A549 (cell line): ENCODE data around the gene PDE6D.

Experiments used
- CTCF ChIP-seq: fragments of >200 bp; sonication (Bioruptor Twin); formaldehyde crosslinking; IDR thresholded peaks from 3 replicates; pipeline ENCODE4 v1.5.1; 2016
- FOSL2 ChIP-seq, 2 experiments: fragments of 450-650 bp in 1 of 2; fragments of >200 bp in 1 of 2; sonication (Bioruptor Twin) in 1 of 2; formaldehyde crosslinking; IDR thresholded peaks; 2 replicates each; pipeline versions ENCODE4 v1.5.0 to v1.6.1; 2016 to 2020; ENCODE audit warnings: mild to moderate bottlenecking in 1 of 2, moderate library complexity in 1 of 2
- JUN ChIP-seq, 2 experiments: fragments of >200 bp; sonication (Bioruptor Twin); formaldehyde crosslinking; IDR thresholded peaks; 2 replicates in 1 of 2; 3 replicates in 1 of 2; pipeline ENCODE4 v1.6.1; 2016 to 2017
- JUNB ChIP-seq: fragments of >200 bp; sonication (Bioruptor Twin); formaldehyde crosslinking; IDR thresholded peaks from 2 replicates; pipeline ENCODE4 v1.6.1; 2016
- KDM5A ChIP-seq: fragments of 200-600 bp; sonication (generic); IDR thresholded peaks from 2 replicates; pipeline ENCODE4 v1.6.1; 2016; ENCODE audit warnings: antibody characterized with exemption, mild to moderate bottlenecking
- POLR2A ChIP-seq: IDR thresholded peaks from 2 replicates; pipeline ENCODE4 v1.6.1; 2012; ENCODE audit warnings: mild to moderate bottlenecking, low read length
- RAD21 ChIP-seq, 2 experiments: fragments of >200 bp in 1 of 2; sonication (Bioruptor Twin) in 1 of 2; formaldehyde crosslinking in 1 of 2; IDR thresholded peaks in 1 of 2; conservative IDR thresholded peaks in 1 of 2; 2 replicates in 1 of 2; 3 replicates in 1 of 2; pipeline ENCODE4 v1.6.1; 2012 to 2018; ENCODE audit warnings: inconsistent platforms in 1 of 2
- SMC3 ChIP-seq: fragments of >200 bp; sonication (Bioruptor Twin); formaldehyde crosslinking; IDR thresholded peaks from 3 replicates; pipeline ENCODE4 v1.6.1; 2018; ENCODE audit warnings: inconsistent platforms

- TF ChIP-seq SMC3 (no peak), KDM5A (no peak), RAD21 (conservative IDR thresholded peaks at IDR 0.05 in 1 of 2, IDR thresholded peaks at IDR 0.05 in 1 of 2) (no peak), CTCF (no peak), JUN (IDR thresholded peaks at IDR 0.05) (no peak), POLR2A (no peak), FOSL2 (IDR thresholded peaks at IDR 0.05) (no peak), FOSL2 (CRISPR knock-in tag; IDR thresholded peaks at IDR 0.05) (no peak), JUNB (no peak)
Observed at GRCh38 chr2:231764760-231765159, 16.3 kb downstream of the PDE6D start.
